ENCODE data around the gene NSMF. TPM values are rescaled to one million over a fixed set of nuclear protein-coding genes. Genes with fewer than 3 reads are reported as not detected.
A peak's percentile ranks its signal among the peaks of the same experiment; 100 is the strongest.

The NSMF gene
- total RNA-seq, 1 donor from 2014 or later: 20.7 TPM

DNA sequence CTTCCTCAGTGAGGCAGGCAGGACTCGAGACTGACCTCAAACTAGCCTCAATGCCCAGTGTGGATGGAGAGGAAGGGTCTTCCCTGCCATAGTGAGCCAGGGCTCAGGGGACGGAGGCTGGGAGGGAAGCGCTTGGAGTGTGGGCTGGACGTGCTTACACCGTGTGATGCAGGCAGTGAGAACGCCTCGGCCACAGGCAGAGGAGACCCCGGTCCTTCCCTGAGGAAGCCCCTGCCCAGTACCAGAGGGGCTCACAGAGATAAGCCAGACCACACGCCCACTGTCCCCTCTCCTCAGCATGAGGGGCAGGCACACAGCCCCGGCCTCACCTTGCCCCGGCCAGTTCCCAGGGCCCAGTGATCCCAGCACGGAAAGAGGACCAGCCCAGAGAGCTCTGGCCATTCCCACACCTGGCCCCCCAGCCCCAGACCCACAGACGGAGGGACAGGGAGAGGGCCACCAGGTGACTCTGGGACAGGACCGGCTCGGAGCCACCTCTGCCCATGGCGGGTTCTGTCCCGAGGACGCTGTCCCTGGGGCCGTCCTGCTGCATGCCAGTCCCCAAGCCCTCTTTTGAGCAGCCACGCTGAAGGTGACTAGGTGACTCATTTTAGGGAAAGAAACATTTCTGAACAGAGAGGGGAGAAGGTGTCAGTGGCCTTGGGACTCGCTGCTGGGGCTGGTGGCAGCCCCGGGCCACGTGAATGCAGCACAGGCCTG lies 6.0 kb upstream of the NSMF start:
- TF ChIP-seq, protein P1, sequence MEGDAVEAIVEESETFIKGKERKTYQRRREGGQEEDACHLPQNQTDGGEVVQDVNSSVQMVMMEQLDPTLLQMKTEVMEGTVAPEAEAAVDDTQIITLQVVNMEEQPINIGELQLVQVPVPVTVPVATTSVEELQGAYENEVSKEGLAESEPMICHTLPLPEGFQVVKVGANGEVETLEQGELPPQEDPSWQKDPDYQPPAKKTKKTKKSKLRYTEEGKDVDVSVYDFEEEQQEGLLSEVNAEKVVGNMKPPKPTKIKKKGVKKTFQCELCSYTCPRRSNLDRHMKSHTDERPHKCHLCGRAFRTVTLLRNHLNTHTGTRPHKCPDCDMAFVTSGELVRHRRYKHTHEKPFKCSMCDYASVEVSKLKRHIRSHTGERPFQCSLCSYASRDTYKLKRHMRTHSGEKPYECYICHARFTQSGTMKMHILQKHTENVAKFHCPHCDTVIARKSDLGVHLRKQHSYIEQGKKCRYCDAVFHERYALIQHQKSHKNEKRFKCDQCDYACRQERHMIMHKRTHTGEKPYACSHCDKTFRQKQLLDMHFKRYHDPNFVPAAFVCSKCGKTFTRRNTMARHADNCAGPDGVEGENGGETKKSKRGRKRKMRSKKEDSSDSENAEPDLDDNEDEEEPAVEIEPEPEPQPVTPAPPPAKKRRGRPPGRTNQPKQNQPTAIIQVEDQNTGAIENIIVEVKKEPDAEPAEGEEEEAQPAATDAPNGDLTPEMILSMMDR (IDR thresholded peaks at IDR 0.05): no peak
- DNase-seq: peak; percentile 41
- intact Hi-C loops (cut with DNase I): no loop called here

DNA sequence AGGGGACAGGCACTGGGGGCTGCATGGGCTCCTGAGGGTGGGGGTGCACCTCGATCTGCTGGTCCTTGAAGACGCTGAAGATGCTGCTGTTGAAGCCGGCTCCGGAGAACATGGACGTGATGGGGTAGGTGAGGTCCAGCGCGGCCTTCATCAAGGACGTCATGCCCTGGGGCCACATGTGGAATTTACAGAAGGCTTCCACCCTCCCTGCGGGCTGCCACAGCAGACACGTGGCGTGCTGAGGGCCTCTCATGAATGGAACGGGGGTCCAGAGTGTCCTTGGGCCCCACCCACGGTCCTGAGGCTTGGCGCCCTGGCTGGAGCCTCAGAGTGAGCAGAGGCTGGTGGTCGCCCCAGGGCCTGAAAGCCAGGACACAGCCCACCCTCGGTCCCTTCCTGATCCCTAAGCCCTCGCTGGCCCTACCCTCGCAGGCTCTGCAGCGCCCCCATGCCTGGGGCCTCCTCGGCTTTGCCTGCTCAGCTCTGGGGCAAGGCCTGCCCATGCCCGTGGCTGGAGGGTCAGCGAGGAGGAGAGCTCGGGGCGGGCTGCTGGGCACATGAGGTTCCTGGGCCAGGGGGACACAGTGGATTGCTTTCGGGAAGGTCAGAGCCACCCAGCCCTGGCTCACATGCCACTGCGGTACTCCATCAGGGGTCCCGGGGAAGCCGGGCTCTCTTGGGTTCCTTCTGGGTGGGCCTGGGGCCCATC lies 5.3 kb upstream of the NSMF start:
- intact Hi-C loops (cut with DNase I): no loop called here
- ATAC-seq (no peak), DNase-seq (peak; percentile 39)
- TF ChIP-seq, protein P1 (IDR thresholded peaks at IDR 0.05): no peak
- Histone ChIP-seq H3K27me3 (ENCODE audit: low read depth) (no peaks in the 10 kb centered on the region), H3K9me3 (no peaks in the 10 kb centered on the region), H3K4me1 (peaks cover 4% of the 10 kb centered on the region), H3K27ac (no peak overlapping the region), H3K4me3 (no peak overlapping the region), H3K36me3 (no peaks in the 10 kb centered on the region)

More for the DNA sequence above, 6.0 kb upstream of the NSMF start:
- H3K4me3 ChIP-seq: no peak overlapping the region
- H3K9me3 ChIP-seq: no peaks in the 10 kb centered on the region
- no peak overlapping the region for H3K27ac ChIP-seq
- H3K36me3 ChIP-seq: no peaks in the 10 kb centered on the region
- no peaks in the 10 kb centered on the region for H3K27me3 ChIP-seq (ENCODE audit: low read depth)
- ATAC-seq: no peak
- no peaks in the 10 kb centered on the region for H3K4me1 ChIP-seq

DNA sequence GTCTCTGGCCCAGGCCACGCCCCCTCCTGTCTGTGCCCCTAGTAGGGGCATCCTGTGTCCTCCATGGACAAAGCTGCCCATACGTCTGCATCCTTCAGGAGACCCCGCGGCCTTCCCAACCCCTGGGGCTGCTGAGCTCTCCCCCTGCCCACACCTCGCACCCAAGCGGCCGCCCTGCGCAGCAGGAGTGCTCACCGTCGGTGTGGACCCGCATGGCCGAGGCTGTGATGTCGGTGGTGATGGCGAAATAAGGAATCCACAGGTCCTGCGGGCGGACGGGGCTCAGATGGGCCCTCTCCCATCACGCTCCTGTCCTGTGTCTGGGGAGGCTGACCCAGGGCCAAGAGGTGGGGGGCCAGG lies 4.8 kb upstream of the NSMF start:
- no peaks in the 10 kb centered on the region for H3K9me3 ChIP-seq
- no peak overlapping the region for H3K27ac ChIP-seq
- intact Hi-C loops (cut with DNase I): no loop called here
- no peak for ATAC-seq
- no peaks in the 10 kb centered on the region for H3K27me3 ChIP-seq (ENCODE audit: low read depth)
- H3K36me3 ChIP-seq: no peaks in the 10 kb centered on the region
- DNase-seq: no peak
- H3K4me1 ChIP-seq: peaks cover 6% of the 10 kb centered on the region
- no peak overlapping the region for H3K4me3 ChIP-seq
- TF ChIP-seq, protein P1 (IDR thresholded peaks at IDR 0.05): no peak

DNA sequence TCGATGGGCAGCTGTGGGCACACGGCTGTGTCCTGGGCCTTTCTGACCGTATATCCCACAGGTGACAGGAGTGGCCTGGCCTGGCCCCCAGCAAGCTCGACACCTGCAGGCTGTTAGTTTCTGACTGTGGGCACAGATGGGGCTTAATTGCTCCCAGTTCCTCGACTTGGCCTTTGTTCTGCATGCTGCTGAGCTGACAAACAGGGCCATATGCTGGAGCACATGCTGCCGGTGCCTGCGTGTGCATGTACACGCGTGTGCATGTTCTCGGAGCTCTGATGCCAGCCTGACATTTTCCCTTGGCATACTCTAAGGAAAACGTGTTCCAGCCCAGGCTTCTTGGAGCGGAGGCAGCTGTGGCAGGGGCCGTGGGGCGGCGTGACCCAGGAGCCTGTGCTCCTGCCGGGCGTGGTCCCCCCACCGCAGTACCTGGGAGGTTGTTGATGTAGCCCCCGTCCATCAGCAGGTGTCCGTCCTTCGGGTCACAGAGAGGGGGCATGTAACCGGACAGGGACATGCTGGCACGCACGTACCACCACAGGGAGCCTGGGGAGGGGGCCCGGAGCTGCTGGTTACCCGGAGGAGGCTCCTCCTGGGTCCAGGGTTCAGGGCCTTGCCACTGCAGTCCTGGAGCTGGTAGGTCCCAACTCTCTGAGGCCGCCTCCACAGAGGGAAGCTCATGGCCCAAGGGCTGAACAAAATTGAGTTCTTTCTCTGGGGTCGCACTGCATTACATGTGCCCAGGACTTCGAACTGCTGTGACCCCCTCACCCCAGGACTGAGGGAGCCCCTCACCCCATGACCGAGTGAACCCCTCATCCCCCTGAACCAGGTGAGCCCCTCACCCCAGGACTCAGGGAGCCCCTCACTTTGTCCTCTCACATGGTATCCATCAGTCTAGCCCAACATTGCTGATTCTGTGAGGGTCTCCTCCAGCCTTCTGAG lies 4.1 kb upstream of the NSMF start:
- intact Hi-C loops (cut with DNase I): no loop called here
- ATAC-seq (no peak), DNase-seq (no peak)
- Histone ChIP-seq H3K9me3 (no peaks in the 10 kb centered on the region), H3K4me1 (peaks cover 11% of the 10 kb centered on the region), H3K36me3 (no peaks in the 10 kb centered on the region), H3K4me3 (no peak overlapping the region), H3K27ac (no peak overlapping the region), H3K27me3 (ENCODE audit: low read depth) (no peaks in the 10 kb centered on the region)
- TF ChIP-seq, protein P1 (IDR thresholded peaks at IDR 0.05): no peak

DNA sequence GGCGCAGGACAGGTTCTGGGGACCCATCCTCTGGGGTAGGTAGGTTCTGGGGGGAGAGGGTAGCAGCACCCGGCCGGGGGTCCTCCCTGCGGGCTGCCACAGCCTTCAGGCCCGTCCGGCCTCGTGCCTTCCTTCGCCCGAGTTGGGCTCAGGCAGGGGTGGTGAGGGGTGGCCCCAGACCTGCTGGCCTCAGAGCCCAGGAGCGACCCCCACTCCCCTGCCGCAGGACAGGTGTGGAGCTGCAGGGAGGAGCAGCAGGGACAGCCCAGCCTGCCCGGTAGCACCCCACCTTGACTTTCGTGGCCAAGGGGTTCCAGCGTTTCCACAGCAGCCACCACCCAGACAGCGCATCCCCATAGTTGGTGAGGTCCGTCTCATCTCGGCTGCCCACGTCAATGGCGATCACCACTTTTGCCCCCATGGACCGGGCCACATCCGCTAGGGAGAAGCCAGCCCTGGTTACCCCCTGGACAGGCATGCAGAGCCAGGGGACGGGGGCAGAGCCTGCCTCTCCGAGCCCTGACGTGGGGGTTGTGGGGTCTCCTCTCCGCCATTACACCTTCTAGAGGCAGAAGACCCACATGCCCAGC lies 3.4 kb upstream of the NSMF start:
- Histone ChIP-seq H3K4me3 (no peak overlapping the region), H3K4me1 (peaks cover 16% of the 10 kb centered on the region), H3K36me3 (no peaks in the 10 kb centered on the region), H3K27ac (no peak overlapping the region), H3K9me3 (no peaks in the 10 kb centered on the region), H3K27me3 (ENCODE audit: low read depth) (no peaks in the 10 kb centered on the region)
- no peak for ATAC-seq
- TF ChIP-seq, protein P1 (IDR thresholded peaks at IDR 0.05): no peak
- intact Hi-C loops (cut with DNase I): no loop called here
- no peak for DNase-seq
